Measurements from ENCODE around the gene TMEM184B.

DNA sequence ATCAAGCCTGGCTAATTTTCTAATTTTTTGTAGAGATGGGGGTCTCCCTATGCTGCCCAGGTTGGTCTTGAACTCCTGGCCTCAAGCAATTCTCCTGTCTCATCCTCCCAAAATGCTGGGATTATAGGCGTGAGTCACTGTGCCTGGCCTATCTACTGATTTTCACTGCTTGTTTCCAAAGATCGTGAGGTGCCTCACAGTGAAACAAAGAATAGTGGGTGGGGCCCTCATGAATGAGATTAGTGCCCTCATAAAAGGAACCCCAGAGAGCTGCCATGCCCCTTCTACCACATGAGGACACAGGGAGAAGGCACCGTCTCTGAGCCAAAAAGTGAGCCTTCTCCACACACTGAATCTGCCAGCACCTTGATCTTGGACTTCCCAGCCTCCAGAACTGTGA lies 23.5 kb downstream of the TMEM184B start:
- no peak for TF ChIP-seq TAF1 (conservative IDR thresholded peaks at IDR 0.05)
- TF ChIP-seq, protein P1, sequence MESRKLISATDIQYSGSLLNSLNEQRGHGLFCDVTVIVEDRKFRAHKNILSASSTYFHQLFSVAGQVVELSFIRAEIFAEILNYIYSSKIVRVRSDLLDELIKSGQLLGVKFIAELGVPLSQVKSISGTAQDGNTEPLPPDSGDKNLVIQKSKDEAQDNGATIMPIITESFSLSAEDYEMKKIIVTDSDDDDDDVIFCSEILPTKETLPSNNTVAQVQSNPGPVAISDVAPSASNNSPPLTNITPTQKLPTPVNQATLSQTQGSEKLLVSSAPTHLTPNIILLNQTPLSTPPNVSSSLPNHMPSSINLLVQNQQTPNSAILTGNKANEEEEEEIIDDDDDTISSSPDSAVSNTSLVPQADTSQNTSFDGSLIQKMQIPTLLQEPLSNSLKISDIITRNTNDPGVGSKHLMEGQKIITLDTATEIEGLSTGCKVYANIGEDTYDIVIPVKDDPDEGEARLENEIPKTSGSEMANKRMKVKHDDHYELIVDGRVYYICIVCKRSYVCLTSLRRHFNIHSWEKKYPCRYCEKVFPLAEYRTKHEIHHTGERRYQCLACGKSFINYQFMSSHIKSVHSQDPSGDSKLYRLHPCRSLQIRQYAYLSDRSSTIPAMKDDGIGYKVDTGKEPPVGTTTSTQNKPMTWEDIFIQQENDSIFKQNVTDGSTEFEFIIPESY (IDR thresholded peaks at IDR 0.05) = no peak
- TF ChIP-seq, protein P2, sequence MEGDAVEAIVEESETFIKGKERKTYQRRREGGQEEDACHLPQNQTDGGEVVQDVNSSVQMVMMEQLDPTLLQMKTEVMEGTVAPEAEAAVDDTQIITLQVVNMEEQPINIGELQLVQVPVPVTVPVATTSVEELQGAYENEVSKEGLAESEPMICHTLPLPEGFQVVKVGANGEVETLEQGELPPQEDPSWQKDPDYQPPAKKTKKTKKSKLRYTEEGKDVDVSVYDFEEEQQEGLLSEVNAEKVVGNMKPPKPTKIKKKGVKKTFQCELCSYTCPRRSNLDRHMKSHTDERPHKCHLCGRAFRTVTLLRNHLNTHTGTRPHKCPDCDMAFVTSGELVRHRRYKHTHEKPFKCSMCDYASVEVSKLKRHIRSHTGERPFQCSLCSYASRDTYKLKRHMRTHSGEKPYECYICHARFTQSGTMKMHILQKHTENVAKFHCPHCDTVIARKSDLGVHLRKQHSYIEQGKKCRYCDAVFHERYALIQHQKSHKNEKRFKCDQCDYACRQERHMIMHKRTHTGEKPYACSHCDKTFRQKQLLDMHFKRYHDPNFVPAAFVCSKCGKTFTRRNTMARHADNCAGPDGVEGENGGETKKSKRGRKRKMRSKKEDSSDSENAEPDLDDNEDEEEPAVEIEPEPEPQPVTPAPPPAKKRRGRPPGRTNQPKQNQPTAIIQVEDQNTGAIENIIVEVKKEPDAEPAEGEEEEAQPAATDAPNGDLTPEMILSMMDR (IDR thresholded peaks at IDR 0.05; ENCODE audit: low read depth, low read length, missing input control) = no peak

Data from liver (tissue), 3 donors.